GM06990 (cell line): ENCODE data around the gene CDA.

Experiments
- DNase-seq: peaks from one replicate; pipeline ENCODE4 v3.0.0-alpha.2; 2011; ENCODE audit not compliant: insufficient read length; ENCODE audit errors: extremely low read depth
- H3K27me3 ChIP-seq: replicated peaks from 2 replicates; pipeline ENCODE4 v1.6.0; 2011; ENCODE audit warnings: low read length; ENCODE audit not compliant: control insufficient read depth, insufficient read depth
- H3K36me3 ChIP-seq: 2 replicates; pipeline ENCODE4 v1.5.1; 2011; ENCODE audit warnings: low read length; ENCODE audit not compliant: control insufficient read depth, insufficient read depth
- H3K4me3 ChIP-seq: replicated peaks from 2 replicates; pipeline ENCODE4 v1.5.1; 2011; ENCODE audit warnings: low read depth, mild to moderate bottlenecking, control low read depth, low read length
- TF ChIP-seq, protein P1 (sequence below): IDR thresholded peaks from 2 replicates; pipeline ENCODE4 v1.5.1; 2011; ENCODE audit warnings: low read length, control low read depth, mild to moderate bottlenecking, inconsistent platforms; ENCODE audit not compliant: insufficient read depth, poor library complexity, severe bottlenecking

Gene CDA

GRCh38 chr1:20658166-20658915 lies 69.4 kb downstream of the CDA start:
- DNase-seq, result no peak
- Histone ChIP-seq H3K4me3 (no peak overlapping the region), H3K36me3 (peaks cover 28% of the 10 kb centered on the region), H3K27me3 (no peaks in the 10 kb centered on the region)
- TF ChIP-seq, protein P1, sequence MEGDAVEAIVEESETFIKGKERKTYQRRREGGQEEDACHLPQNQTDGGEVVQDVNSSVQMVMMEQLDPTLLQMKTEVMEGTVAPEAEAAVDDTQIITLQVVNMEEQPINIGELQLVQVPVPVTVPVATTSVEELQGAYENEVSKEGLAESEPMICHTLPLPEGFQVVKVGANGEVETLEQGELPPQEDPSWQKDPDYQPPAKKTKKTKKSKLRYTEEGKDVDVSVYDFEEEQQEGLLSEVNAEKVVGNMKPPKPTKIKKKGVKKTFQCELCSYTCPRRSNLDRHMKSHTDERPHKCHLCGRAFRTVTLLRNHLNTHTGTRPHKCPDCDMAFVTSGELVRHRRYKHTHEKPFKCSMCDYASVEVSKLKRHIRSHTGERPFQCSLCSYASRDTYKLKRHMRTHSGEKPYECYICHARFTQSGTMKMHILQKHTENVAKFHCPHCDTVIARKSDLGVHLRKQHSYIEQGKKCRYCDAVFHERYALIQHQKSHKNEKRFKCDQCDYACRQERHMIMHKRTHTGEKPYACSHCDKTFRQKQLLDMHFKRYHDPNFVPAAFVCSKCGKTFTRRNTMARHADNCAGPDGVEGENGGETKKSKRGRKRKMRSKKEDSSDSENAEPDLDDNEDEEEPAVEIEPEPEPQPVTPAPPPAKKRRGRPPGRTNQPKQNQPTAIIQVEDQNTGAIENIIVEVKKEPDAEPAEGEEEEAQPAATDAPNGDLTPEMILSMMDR, result no peak

DNA sequence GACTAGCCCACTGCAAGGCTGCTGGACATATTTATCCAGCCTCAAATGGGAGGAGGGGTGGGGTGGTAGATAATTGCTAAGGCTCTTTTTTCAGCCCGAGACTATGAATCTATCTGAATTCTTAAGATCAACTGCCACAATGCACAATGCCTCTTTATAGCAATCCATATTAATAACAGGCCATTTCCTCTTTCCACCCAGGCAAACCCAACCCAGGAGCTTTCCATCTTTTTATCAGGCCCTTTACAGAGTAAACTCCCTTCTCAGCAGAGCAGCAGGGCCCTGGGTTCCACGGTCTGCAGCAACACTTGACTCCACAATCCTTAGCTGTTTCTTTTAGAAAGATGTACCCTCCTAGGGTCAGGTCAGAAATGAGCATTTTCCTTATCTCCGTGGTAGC lies 71.5 kb downstream of the CDA start:
- no peak for DNase-seq
- H3K4me3 ChIP-seq, result peak overlapping the region; percentile 99
- TF ChIP-seq, protein P1, result no peak
- H3K27me3 ChIP-seq, result no peaks in the 10 kb centered on the region
- H3K36me3 ChIP-seq, result peaks cover 17% of the 10 kb centered on the region

DNA sequence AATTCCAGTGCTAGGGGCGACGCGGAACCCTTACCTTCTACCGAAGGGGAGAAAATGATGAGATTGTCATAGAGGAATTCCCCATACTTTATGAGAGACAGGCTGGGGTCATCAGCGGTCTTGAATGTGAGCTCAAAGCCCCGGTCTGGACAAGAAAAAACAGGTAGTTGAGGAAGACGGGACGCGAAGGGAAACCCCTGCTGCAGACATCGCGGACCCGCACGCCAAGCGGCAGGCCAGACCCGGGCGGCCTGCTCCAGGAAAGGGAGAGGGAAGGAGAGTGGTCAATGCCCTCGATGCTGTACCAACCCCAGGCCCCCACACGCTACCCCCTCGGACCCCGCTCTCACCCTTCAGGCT lies 71.9 kb downstream of the CDA start:
- TF ChIP-seq, protein P1, result no peak
- DNase-seq, result no peak
- peak overlapping the region; percentile 99 for H3K4me3 ChIP-seq
- peaks cover 12% of the 10 kb centered on the region for H3K36me3 ChIP-seq
- H3K27me3 ChIP-seq, result no peaks in the 10 kb centered on the region

GRCh38 chr1:20661207-20662109 lies 72.6 kb downstream of the CDA start, which contains the start of gene DDOST:
TSS of gene DDOST (minus strand) at chr1:20661369. CDS start at chr1:20661350, 19 bp downstream.
- TF ChIP-seq, protein P1, result peak; percentile 48
- peak; percentile 98 for DNase-seq
- Histone ChIP-seq H3K36me3 (peaks cover 8% of the 10 kb centered on the region), H3K4me3 (peak within 1 kb of the TSS; percentile 99), H3K27me3 (no peaks in the 10 kb centered on the region)

- TF ChIP-seq, protein P1, result no peak
These were observed 73.2 kb downstream of the CDA start for GRCh38 chr1:20662110-20662475.

More at GRCh38 chr1:20662110-20662475, 73.2 kb downstream of the CDA start:
- H3K4me3 ChIP-seq, result peak overlapping the region; percentile 88
- H3K36me3 ChIP-seq, result peaks cover 6% of the 10 kb centered on the region
- no peaks in the 10 kb centered on the region for H3K27me3 ChIP-seq
- no peak for DNase-seq
